RKO (cell line): ENCODE results near the gene ARID3A.

Experiments used
- DNase-seq: peaks from one replicate; pipeline ENCODE4 v3.0.0-alpha.2; 2016; ENCODE audit warnings: low spot score

Gene ARID3A

DNA sequence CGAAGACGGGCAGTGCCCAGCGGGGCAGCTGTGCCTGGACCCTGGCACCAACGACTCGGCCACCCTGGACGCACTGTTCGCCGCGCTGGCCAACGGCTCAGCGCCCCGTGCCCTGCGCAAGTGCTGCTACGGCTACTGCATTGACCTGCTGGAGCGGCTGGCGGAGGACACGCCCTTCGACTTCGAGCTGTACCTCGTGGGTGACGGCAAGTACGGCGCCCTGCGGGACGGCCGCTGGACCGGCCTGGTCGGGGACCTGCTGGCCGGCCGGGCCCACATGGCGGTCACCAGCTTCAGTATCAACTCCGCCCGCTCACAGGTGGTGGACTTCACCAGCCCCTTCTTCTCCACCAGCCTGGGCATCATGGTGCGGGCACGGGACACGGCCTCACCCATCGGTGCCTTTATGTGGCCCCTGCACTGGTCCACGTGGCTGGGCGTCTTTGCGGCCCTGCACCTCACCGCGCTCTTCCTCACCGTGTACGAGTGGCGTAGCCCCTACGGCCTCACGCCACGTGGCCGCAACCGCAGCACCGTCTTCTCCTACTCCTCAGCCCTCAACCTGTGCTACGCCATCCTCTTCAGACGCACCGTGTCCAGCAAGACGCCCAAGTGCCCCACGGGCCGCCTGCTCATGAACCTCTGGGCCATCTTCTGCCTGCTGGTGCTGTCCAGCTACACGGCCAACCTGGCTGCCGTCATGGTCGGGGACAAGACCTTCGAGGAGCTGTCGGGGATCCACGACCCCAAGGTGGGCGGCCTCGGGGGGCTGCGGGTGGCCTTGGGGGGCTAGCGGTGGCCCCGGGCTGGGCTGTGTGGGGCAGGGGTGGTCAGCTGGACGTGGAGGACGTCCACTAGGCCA lies 79.2 kb downstream of the ARID3A start:
- no peak for DNase-seq

GRCh38 chr19:1006711-1007398 lies 81.0 kb downstream of the ARID3A start:
- no peak for DNase-seq

- DNase-seq = no peak
Observed at GRCh38 chr19:1007399-1008251, 81.8 kb downstream of the ARID3A start.

- no peak for DNase-seq
Observed at GRCh38 chr19:1008268-1009040, 82.6 kb downstream of the ARID3A start.

DNA sequence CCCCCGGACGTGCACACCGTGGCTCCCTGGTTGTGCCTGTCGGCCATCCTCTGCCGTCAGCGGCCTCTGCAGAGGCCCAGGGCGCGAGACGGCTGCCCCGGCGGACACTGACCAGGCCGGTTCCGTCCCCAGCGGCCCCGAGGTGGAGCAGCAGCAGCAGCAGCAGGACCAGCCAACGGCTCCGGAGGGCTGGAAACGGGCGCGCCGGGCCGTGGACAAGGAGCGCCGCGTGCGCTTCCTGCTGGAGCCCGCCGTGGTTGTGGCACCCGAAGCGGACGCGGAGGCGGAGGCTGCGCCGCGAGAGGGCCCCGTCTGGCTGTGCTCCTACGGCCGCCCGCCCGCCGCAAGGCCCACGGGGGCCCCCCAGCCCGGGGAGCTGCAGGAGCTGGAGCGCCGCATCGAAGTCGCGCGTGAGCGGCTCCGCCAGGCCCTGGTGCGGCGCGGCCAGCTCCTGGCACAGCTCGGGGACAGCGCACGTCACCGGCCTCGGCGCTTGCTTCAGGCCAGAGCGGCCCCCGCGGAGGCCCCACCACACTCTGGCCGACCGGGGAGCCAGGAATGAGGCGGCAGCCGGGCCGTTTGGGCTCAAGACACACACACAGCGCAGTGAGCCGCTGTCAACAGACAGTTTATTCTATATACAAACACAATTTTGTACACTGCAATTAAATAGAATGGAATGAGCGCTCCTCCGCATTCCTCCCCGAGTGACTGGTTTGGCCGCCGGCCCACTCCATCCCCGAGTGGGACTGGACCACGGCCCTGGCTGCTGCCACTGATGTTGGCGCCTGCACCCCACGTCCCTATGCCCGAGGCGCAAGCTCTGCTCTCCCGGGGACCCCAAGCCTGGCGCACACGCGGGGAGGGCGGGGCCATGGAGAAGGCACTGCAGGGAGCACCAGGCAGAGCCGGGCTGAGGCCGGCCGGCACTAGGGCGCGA lies 83.5 kb downstream of the ARID3A start:
- no peak for DNase-seq

GRCh38 chr19:1009981-1010538 lies 84.2 kb downstream of the ARID3A start:
- DNase-seq = no peak

DNA sequence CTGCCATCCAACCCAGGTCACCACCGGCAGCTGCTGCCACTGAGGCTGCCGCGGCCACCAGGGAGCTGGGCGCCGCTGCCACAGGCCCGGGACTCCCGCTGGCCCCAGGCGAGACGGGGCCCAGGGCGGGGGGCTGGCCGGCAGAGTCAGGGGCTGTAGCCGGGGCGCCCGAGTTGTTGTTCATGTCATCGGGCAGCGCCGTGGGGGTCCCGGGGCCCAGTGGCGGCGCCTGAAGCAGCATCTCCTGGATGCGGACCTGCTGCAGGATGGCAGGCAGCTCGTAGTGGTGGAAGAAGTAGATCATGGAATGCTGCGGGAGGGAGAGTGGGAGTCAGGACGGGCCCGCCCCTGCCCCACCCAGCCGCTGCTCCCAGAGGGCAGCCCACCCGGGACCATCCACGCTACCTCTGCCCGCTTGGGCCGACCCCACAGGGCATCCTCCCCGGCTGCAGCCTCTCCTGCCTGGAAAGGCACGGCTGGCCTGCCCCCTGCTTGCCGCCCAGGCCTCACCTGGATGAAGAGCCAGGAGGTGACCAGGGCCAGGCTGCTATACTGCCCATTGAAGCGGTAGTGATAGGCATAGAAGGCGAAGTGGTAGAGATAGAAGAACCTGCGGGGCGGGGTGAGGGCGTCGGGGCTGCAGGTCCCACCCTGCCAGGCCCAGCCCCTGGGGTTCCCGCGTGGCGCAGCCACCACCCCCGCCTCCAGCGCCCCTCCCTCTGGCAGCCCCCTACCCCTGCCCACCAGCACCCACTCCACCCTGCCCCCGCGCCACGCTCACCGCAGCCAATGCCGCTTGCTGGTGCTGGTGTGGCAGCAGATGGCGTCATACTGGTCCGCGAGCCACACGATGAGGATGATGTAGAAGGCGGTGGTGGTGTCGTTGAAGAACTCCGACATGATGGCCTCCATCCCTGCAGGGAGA lies 85.0 kb downstream of the ARID3A start:
- no peak for DNase-seq

DNA sequence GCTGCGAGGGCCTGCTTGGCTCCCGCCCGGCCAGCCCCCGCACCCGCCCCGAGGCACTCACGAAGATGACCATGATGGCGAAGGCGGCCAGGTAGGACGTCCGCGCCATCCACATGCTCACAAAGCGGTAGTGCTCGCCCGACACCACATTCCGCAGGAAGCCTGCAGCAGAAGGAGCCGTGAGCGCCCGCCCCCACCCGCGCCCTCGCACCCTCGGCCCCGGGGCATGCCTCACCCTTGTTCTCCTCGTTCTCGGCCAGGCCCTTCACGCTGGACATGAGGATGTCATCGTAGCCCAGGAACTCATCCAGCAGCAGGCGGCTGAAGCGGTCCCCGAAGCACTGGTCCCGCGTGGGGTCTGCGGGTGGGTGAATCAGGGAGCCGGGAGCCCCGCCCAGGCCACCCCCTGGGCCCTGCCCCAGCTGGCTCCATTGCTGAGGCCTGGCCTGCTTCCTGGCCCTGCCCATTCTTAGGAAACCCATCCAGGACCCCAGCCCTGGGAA lies 86.0 kb downstream of the ARID3A start:
- DNase-seq = no peak

- DNase-seq = no peak
Observed at GRCh38 chr19:1012334-1012733, 86.5 kb downstream of the ARID3A start.

DNA sequence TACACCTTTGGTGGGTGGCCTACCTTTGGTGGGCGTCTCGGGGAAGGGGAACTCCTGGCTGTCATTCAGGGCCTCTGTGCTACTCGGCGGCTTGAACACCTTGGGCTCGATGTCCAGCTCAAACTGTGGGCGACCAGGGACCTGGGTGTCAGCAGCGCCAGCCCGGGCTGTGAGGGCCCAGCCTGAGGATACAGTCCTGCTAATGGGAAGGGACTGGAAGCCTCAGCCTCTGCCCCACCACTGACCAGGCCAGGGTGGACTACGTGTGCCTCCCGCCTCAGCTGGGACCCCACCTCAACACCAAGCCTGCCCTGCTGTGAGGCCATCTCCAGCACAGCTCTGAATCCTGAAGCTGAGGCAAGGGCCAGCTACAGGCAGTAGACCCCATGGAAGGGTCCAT lies 87.4 kb downstream of the ARID3A start:
- DNase-seq = no peak

DNA sequence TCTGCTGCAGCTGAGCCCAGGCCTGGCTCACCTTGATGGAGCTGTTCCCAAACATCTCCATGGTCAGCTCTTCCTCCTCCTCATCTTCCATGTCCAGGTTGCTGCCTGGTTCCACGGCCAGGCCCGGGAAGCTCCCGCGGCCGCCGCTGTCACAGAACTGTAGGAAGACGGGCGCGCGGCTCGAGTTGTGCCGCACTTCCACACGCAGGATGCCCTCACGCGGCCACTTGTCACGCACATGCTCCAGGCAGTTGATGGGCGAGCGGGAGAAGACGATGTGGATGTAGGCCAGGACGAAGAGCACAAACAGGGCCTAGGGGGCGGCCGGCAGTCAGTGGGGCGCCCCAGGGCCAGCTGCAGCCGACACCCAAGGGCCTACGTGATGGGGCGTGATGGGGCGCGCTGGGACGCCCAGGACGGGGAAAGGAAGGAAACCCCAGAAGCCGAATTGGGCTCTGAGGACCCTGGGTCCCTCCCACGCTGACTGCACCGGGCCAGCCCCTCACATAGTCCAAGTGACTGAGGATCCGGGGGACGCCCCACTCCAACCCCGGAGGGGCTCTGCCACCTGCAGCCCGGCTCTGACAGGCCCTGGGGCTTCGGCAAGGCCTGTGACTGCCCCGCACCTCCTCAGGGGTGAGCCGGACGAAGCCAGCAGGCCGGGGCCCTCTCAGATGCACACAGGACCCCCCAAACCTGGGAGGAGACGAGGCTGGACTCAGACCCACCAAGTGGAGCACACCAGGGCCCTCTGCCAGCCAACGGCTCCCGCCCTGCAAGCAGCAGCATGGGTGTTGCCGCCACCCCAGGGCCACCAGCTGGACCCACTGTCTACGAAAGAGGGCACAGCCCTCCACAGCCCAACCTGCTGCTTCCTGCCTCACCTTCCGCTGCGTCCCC lies 88.6 kb downstream of the ARID3A start:
- DNase-seq = no peak

DNA sequence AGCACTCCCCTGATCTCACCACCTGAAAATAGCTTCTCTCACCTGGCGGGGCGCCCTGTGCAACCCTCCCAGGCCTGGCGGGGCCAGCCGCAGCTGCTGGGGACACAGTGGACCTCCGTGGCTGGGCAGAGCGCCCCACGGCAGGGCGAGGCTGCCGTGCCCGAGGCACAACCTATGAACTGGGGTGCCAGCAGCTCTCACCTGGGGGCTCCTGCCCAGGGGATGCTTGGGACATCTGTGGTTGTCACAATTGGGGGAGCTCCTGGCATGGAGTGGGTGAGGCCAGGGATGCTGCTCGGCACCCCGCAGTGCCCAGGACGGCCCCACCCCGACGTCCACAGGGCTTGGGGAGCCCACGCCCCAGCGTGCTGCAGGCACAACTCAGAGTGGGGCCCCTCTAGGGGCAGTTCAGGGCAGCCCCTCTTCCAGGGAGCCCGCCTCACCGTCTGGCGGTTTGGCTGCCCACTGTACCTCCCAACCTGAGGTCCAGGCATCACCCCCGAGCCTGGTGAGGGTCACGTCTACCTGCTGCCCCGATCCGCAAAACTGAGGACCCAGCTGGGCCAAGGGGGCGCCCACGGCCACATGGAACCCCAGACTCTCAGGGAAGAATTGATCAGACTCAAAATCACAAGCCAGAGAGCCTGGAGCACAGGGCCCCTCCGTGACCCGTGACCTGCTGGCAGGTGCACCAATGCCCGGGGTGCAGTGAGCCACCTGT lies 89.4 kb downstream of the ARID3A start:
- no peak for DNase-seq

GRCh38 chr19:1015782-1016646 lies 90.2 kb downstream of the ARID3A start:
- no peak for DNase-seq

- DNase-seq = no peak
Observed at GRCh38 chr19:1016647-1017114, 90.8 kb downstream of the ARID3A start.

DNA sequence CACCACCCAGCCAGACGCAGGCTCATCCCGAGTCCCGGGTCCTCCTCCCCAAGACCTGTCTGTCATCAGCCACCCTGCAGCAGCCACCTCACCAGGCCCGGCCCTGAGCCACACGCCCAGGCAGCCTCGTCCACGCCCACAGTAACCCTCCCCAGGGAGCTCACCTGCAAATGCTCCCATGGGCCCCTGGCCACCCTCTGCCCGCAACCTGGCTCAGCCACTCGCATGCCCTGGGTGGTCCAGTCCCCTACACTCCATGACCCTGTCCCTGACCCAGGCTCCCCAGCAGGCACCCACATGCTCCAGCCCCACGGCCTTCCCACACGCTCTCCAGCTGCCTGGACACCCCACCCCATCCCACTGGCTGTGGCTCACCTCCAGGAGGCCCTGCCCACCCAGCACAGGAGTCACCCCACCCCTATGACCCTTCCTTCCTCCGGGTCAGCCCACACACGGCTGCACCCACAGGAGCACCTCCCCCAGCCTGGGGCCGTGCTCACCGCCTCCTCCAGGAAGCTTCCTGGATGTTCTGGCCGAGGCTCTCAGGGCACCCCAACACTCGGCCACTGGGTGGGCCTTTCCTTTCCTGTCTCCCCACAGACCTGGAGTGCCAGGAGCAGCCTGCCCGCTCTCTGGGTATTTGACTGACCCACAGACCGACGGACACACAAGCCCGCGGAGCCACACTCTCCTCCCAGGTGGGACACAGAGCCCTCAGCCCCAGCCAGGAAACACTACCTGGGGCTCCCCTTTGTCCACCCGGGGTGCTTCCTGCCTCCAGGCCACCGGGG lies 91.5 kb downstream of the ARID3A start:
- no peak for DNase-seq
